GM12872 (cell line): ENCODE data around the gene HTATSF1.

Source experiments
- CTCF ChIP-seq: IDR thresholded peaks from 3 replicates; pipeline ENCODE4 v1.5.1; 2011; ENCODE audit warnings: low read depth, mild to moderate bottlenecking, low read length, moderate library complexity; ENCODE audit not compliant: insufficient read depth

HTATSF1 gene

GRCh38 chrX:136477026-136477425, 20.4 kb upstream of the HTATSF1 start:
- no peak for TF ChIP-seq CTCF

GRCh38 chrX:136480383-136480782, 17.0 kb upstream of the HTATSF1 start:
- no peak for TF ChIP-seq CTCF

GRCh38 chrX:136487647-136488046, 9.7 kb upstream of the HTATSF1 start, which contains the start of gene BRS3:
TSS of gene BRS3 (plus strand) at chrX:136487947. CDS start at chrX:136488115, 168 bp downstream.
- TF ChIP-seq CTCF, result no peak

GRCh38 chrX:136488706-136489105, 8.7 kb upstream of the HTATSF1 start:
- TF ChIP-seq CTCF, result no peak

- no peak for TF ChIP-seq CTCF
Observed at GRCh38 chrX:136491832-136492231, 5.6 kb upstream of the HTATSF1 start.

- no peak for TF ChIP-seq CTCF
Observed at GRCh38 chrX:136493011-136493410, 4.4 kb upstream of the HTATSF1 start.

- TF ChIP-seq CTCF, result no peak
Observed at GRCh38 chrX:136495043-136495442, 2.3 kb upstream of the HTATSF1 start.

GRCh38 chrX:136496186-136496763, 1.1 kb upstream of the HTATSF1 start:
- no peak for TF ChIP-seq CTCF
